Ascending aorta (tissue), 2 donors: ENCODE results near the gene BPIFB1. TPM values are rescaled to one million over a fixed set of nuclear protein-coding genes. Genes with fewer than 3 reads are reported as not detected.

ENCODE experiments used
- DNase-seq, 2 donors: peaks; one replicate each; pipeline ENCODE4 v3.0.0-alpha.2; 2019; ENCODE audit warnings: low spot score in 2 of 2
- H3K27ac ChIP-seq, 2 donors: fragments of 200-600 bp; sonication (generic); one replicate each; pipeline ENCODE4 v1.5.1; 2016 to 2017; ENCODE audit warnings: mild to moderate bottlenecking in 1 of 2
- H3K27me3 ChIP-seq: fragments of 200-600 bp; sonication (generic); one replicate; pipeline ENCODE4 v1.5.1; 2017
- H3K36me3 ChIP-seq, 2 donors: fragments of 200-600 bp; sonication (generic); one replicate each; pipeline ENCODE4 v1.5.1; 2016
- H3K4me1 ChIP-seq, 2 donors: fragments of 200-600 bp; sonication (generic); one replicate each; pipeline ENCODE4 v1.5.1; 2016 to 2017; ENCODE audit warnings: mild to moderate bottlenecking in 1 of 2
- H3K4me3 ChIP-seq, 2 donors: fragments of 200-600 bp; sonication (generic); one replicate each; pipeline ENCODE4 v1.5.1; 2016 to 2017; ENCODE audit warnings: mild to moderate bottlenecking in 1 of 2
- H3K9me3 ChIP-seq, 2 donors: fragments of 200-600 bp; sonication (generic); one replicate each; pipeline ENCODE4 v1.5.1; 2016
- intact Hi-C: fragments of 100-400 bp; cut with DNase I; formaldehyde crosslinking; loops from one replicate; pipeline ENCODE4 v1.15.1; 2023
- total RNA-seq: library from RNA; depleted of rRNA; stranded (reverse); fragments of >200 nt; gene quantifications from one replicate; pipeline ENCODE4 v1.1.0, GENCODE V29; 2016
- TF ChIP-seq, protein P1 (sequence below), 3 experiments: fragments of 200-600 bp in 2 of 3; fragments of 450-650 bp in 1 of 3; sonication (generic) in 2 of 3; IDR thresholded peaks; one replicate each; pipeline ENCODE4 v1.5.1; 2016 to 2019; ENCODE audit warnings: antibody characterized with exemption in 3 of 3, mild to moderate bottlenecking in 1 of 3, moderate library complexity in 1 of 3

BPIFB1 gene
- total RNA-seq, 1 donor from 2014 or later = not detected

DNA sequence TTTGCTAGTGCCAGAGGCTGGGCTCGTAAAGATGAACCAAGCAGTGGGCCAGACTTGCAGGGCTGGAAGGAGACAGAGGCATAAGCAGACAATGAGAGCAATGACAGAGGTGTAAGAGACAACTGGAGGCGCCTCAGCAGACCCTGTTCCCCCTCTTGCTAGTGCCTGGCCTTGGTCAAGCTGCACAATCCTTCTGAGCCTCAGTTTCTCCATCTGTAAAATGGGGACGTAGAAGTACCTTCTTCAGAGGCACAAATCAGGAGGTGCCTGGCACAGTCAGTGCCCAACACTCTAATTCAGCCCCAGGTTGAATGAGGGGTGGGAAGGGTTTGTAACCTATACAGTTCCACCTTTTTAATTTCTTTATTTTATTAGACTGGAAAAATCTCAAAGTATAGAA lies 23.2 kb downstream of the BPIFB1 start:
- TF ChIP-seq, protein P1, sequence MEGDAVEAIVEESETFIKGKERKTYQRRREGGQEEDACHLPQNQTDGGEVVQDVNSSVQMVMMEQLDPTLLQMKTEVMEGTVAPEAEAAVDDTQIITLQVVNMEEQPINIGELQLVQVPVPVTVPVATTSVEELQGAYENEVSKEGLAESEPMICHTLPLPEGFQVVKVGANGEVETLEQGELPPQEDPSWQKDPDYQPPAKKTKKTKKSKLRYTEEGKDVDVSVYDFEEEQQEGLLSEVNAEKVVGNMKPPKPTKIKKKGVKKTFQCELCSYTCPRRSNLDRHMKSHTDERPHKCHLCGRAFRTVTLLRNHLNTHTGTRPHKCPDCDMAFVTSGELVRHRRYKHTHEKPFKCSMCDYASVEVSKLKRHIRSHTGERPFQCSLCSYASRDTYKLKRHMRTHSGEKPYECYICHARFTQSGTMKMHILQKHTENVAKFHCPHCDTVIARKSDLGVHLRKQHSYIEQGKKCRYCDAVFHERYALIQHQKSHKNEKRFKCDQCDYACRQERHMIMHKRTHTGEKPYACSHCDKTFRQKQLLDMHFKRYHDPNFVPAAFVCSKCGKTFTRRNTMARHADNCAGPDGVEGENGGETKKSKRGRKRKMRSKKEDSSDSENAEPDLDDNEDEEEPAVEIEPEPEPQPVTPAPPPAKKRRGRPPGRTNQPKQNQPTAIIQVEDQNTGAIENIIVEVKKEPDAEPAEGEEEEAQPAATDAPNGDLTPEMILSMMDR (IDR thresholded peaks at IDR 0.05) = no peak
- no peaks in the 10 kb centered on the region for H3K36me3 ChIP-seq
- DNase-seq = no peak
- H3K27ac ChIP-seq = no peak overlapping the region
- no peaks in the 10 kb centered on the region for H3K4me1 ChIP-seq
- no peaks in the 10 kb centered on the region for H3K9me3 ChIP-seq
- intact Hi-C loops = no loop called here
- H3K27me3 ChIP-seq = no peaks in the 10 kb centered on the region
- H3K4me3 ChIP-seq = no peak overlapping the region

DNA sequence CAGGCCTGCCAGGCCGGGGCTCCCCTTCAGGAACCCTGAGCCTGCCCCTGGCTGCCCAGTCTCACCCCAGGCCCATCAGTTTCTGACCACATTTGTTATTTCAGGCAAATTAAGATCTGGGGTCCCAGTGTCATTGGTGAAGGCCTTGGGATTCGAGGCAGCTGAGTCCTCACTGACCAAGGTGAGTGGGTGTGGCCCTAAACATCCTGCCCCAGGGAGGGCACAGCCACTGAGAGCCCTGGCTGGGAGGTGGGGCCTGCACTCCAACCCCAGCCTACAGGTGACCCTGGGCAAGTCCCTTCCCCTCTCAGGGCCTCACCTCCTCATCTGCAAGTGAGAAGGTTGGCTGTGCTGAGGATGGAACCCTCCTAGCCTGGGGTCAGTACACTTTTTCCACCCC lies 23.8 kb downstream of the BPIFB1 start:
- no peak for DNase-seq
- no peak overlapping the region for H3K27ac ChIP-seq
- intact Hi-C loops = no loop called here
- H3K27me3 ChIP-seq = no peaks in the 10 kb centered on the region
- H3K9me3 ChIP-seq = no peaks in the 10 kb centered on the region
- TF ChIP-seq, protein P1 (IDR thresholded peaks at IDR 0.05) = no peak
- H3K4me3 ChIP-seq = no peak overlapping the region
- H3K36me3 ChIP-seq = no peaks in the 10 kb centered on the region
- no peaks in the 10 kb centered on the region for H3K4me1 ChIP-seq

DNA sequence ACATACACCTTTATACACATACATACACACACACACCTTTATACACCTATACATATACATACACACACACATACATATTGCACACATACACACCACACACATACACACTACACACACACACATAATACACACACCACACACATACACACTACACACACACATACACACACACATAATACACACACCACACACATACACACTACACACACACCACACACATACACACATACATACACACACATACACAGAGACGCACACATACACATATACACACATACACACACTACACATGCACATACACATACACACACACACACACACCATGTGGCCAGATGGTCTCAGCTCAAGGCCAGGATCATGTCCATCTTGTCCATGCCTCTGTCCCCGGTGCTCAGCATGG lies 25.7 kb downstream of the BPIFB1 start:
- TF ChIP-seq, protein P1 (IDR thresholded peaks at IDR 0.05) = no peak
- H3K4me1 ChIP-seq = no peaks in the 10 kb centered on the region
- intact Hi-C loops = no loop called here
- H3K9me3 ChIP-seq = no peaks in the 10 kb centered on the region
- no peak overlapping the region for H3K27ac ChIP-seq
- H3K27me3 ChIP-seq = no peaks in the 10 kb centered on the region
- no peaks in the 10 kb centered on the region for H3K36me3 ChIP-seq
- H3K4me3 ChIP-seq = no peak overlapping the region
- DNase-seq = no peak

DNA sequence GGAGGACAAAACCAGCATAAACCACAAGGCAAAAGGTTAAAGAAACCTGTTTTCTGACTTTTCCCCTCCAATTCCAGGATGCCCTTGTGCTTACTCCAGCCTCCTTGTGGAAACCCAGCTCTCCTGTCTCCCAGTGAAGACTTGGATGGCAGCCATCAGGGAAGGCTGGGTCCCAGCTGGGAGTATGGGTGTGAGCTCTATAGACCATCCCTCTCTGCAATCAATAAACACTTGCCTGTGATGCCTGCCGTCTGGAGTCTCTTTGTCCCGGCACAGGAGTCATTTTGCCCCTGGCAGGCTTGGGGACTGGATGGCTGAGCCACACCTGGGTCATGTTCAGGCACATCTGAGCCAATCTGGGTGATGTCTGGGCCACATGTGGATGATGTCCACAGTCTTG lies 26.6 kb downstream of the BPIFB1 start:
- TF ChIP-seq, protein P1 (IDR thresholded peaks at IDR 0.05) = no peak
- DNase-seq = no peak
- H3K27ac ChIP-seq = no peak overlapping the region
- no peaks in the 10 kb centered on the region for H3K36me3 ChIP-seq
- H3K9me3 ChIP-seq = no peaks in the 10 kb centered on the region
- intact Hi-C loops = no loop called here
- H3K4me3 ChIP-seq = no peak overlapping the region
- H3K4me1 ChIP-seq = no peaks in the 10 kb centered on the region
- H3K27me3 ChIP-seq = no peaks in the 10 kb centered on the region

DNA sequence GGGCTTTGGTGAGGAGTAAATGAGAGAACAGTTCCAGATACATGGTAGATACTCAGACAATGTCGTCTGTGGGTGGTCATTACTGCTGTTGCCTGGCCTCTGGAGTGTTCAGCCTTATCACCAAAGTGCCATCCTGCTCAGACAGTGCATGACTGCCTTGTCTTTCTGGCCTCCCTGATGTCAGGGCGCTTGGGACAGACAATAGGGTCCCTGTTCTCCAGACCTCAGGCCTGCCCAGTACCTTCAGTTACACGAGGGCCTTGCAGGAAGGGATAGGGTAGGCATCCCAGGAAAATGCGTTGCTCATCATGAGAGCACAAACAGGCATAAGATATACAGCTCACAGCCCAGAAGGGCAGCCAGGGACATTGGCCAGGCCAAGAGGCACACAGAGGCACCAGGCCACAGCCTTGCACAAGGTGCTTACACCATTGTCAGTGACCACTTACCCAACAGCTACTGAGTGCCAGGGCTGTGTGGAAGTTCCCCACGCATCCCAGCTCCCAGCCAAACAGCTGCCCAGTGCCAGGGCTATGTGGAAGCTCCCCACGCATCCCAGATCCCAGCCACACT lies 27.4 kb downstream of the BPIFB1 start:
- intact Hi-C loops = no loop called here
- TF ChIP-seq, protein P1 (IDR thresholded peaks at IDR 0.05) = no peak
- Histone ChIP-seq H3K9me3 (no peaks in the 10 kb centered on the region), H3K4me3 (no peak overlapping the region), H3K27ac (no peak overlapping the region), H3K4me1 (no peaks in the 10 kb centered on the region), H3K27me3 (no peaks in the 10 kb centered on the region), H3K36me3 (no peaks in the 10 kb centered on the region)
- no peak for DNase-seq

DNA sequence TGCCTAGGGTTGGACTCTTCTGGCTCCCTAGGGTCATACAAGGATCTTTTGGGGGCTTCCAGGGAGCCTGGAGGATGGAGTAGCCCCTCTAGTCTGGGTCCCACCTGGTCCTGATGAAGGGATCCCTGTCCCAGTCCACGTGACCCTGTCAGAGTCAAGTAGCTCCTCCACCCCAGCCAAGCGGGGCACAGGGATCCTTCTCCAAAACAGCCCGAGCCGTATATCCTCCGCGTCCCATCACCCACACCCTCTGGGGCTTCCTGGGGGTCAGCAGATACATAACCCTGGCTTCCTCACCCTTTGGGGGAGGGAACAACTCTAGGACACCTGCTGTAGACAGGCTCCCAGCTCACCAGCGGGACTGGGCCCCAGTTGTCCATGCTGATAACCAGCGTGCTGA lies 28.0 kb downstream of the BPIFB1 start:
- no peaks in the 10 kb centered on the region for H3K27me3 ChIP-seq
- no peaks in the 10 kb centered on the region for H3K36me3 ChIP-seq
- H3K4me3 ChIP-seq = no peak overlapping the region

More for the DNA sequence above, 28.0 kb downstream of the BPIFB1 start:
- TF ChIP-seq, protein P1 (IDR thresholded peaks at IDR 0.05) = no peak
- no peak for DNase-seq
- Histone ChIP-seq H3K4me1 (no peaks in the 10 kb centered on the region), H3K9me3 (no peaks in the 10 kb centered on the region), H3K27ac (no peak overlapping the region)
- intact Hi-C loops = no loop called here
